H1 (cell line): ENCODE results near the gene DPYSL4.

Source experiments
- EZH2 ChIP-seq: fragments of 200-600 bp; sonication (generic); IDR thresholded peaks from 2 replicates; pipeline ENCODE4 v1.7.1; 2012; ENCODE audit warnings: low read depth, mild to moderate bottlenecking, moderate library complexity, low read length, inconsistent platforms; ENCODE audit not compliant: severe bottlenecking
- KDM1A ChIP-seq: fragments of 200-600, 300-600 bp; sonication (generic); IDR thresholded peaks from 2 replicates; pipeline ENCODE4 v1.7.1; 2016; ENCODE audit warnings: mild to moderate bottlenecking, low read length, borderline replicate concordance
- PHF8 ChIP-seq: fragments of 200-600 bp; sonication (generic); conservative IDR thresholded peaks from 2 replicates; pipeline ENCODE4 v1.7.1; 2012; ENCODE audit warnings: low read depth, mild to moderate bottlenecking, inconsistent platforms, low read length, moderate library complexity
- POLR2A ChIP-seq, 2 experiments: IDR thresholded peaks; 1 replicate in 1 of 2; 2 replicates in 1 of 2; pipeline ENCODE4 v1.6.1; 2011; ENCODE audit warnings: low read depth in 2 of 2, low read length in 2 of 2, mild to moderate bottlenecking in 2 of 2; ENCODE audit errors: control extremely low read depth in 1 of 2
- POLR2AphosphoS5 ChIP-seq: IDR thresholded peaks from 2 replicates; pipeline ENCODE4 v1.6.1; 2011; ENCODE audit warnings: low read depth, low read length
- SIX5 ChIP-seq: IDR thresholded peaks from 2 replicates; pipeline ENCODE4 v1.6.1; 2011; ENCODE audit warnings: mild to moderate bottlenecking, low read depth, low read length
- TF ChIP-seq, protein P1 (sequence below), 3 experiments: IDR thresholded peaks; 1 replicate in 2 of 3; 2 replicates in 1 of 3; pipeline versions ENCODE4 v1.5.1 to v1.6.1; 2011; ENCODE audit warnings: low read length in 3 of 3, mild to moderate bottlenecking in 3 of 3, inconsistent platforms in 2 of 3, low read depth in 1 of 3, moderate library complexity in 1 of 3; ENCODE audit not compliant: insufficient read depth in 1 of 3; ENCODE audit errors: control extremely low read depth in 1 of 3

DNA sequence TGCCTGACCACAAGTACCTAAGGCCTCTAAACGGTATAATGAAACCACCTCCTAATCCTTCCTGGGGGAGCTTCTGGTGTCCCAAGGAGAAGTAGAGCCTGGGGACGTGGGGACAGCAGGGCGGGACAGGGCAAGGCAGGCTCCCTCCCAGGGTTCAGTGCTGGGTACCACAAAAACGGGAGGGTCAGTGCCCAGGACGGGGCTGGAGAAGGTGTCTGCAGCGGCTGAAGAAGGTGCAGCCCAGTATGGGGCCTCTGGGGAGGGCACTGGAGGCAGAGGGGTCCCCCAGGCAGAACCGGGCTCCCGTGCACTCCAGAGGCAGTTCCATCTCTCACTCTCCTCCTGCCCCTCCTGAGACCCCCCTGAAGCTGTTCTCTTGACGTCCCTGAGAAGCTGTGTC lies 46.2 kb downstream of the DPYSL4 start:
- TF ChIP-seq KDM1A (no peak), POLR2AphosphoS5 (no peak), PHF8 (no peak), SIX5 (no peak), POLR2A (IDR thresholded peaks at IDR 0.05; ENCODE audit: control extremely low read depth in 1 of 2, low read depth in 2 of 2, low read length in 2 of 2) (no peak), EZH2 (no peak)
- TF ChIP-seq, protein P1, sequence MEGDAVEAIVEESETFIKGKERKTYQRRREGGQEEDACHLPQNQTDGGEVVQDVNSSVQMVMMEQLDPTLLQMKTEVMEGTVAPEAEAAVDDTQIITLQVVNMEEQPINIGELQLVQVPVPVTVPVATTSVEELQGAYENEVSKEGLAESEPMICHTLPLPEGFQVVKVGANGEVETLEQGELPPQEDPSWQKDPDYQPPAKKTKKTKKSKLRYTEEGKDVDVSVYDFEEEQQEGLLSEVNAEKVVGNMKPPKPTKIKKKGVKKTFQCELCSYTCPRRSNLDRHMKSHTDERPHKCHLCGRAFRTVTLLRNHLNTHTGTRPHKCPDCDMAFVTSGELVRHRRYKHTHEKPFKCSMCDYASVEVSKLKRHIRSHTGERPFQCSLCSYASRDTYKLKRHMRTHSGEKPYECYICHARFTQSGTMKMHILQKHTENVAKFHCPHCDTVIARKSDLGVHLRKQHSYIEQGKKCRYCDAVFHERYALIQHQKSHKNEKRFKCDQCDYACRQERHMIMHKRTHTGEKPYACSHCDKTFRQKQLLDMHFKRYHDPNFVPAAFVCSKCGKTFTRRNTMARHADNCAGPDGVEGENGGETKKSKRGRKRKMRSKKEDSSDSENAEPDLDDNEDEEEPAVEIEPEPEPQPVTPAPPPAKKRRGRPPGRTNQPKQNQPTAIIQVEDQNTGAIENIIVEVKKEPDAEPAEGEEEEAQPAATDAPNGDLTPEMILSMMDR (IDR thresholded peaks at IDR 0.05; ENCODE audit: control extremely low read depth in 1 of 3, insufficient read depth in 1 of 3, low read depth in 1 of 3, low read length in 3 of 3) = no peak
